ENCODE results near the gene SYNGR2.

The SYNGR2 gene

DNA sequence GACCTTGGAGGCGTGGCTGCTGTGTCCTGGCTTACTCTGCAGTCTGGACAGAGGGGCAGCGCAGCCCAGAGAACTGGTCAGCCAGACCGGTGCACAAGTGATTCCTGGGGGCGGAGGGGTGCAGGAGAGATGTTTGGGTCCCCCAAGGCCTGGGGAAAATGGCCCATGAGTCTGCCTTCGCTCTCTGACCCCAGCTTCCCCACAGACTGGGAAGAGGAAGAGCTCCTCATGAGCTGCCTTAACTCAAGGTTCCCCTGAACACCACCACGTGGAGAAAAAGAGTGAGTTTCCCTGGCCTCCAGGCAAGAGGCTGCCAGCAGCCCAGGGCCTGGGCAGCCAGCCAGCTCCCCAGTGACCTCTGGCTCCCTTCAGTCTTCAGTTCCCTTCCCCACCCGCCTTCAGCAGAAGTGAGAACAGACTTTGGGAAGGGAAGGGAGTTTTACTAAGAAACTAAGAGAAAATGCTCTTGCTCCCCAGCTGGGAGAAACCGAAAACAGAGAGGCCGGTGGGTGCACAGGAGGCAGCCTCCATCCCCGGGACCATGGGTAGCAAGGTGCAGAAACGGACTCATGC, 24.1 kb upstream of the SYNGR2 start:
- H3K4me3 ChIP-seq (ENCODE audit: low read depth, low read length), result no peak overlapping the region
- TF ChIP-seq POLR2A (IDR thresholded peaks at IDR 0.05; ENCODE audit: extremely low read depth, insufficient read length) (no peak), MYC (IDR thresholded peaks at IDR 0.05; ENCODE audit: low read depth, low read length) (no peak)
- TF ChIP-seq, protein P1, sequence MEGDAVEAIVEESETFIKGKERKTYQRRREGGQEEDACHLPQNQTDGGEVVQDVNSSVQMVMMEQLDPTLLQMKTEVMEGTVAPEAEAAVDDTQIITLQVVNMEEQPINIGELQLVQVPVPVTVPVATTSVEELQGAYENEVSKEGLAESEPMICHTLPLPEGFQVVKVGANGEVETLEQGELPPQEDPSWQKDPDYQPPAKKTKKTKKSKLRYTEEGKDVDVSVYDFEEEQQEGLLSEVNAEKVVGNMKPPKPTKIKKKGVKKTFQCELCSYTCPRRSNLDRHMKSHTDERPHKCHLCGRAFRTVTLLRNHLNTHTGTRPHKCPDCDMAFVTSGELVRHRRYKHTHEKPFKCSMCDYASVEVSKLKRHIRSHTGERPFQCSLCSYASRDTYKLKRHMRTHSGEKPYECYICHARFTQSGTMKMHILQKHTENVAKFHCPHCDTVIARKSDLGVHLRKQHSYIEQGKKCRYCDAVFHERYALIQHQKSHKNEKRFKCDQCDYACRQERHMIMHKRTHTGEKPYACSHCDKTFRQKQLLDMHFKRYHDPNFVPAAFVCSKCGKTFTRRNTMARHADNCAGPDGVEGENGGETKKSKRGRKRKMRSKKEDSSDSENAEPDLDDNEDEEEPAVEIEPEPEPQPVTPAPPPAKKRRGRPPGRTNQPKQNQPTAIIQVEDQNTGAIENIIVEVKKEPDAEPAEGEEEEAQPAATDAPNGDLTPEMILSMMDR (IDR thresholded peaks at IDR 0.05; ENCODE audit: low read depth, low read length), result no peak
- TF ChIP-seq, protein P2, sequence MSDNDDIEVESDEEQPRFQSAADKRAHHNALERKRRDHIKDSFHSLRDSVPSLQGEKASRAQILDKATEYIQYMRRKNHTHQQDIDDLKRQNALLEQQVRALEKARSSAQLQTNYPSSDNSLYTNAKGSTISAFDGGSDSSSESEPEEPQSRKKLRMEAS (IDR thresholded peaks at IDR 0.05; ENCODE audit: low read depth, low read length), result no peak
- DNase-seq (ENCODE audit: low read depth), result peak; percentile 73

DNA sequence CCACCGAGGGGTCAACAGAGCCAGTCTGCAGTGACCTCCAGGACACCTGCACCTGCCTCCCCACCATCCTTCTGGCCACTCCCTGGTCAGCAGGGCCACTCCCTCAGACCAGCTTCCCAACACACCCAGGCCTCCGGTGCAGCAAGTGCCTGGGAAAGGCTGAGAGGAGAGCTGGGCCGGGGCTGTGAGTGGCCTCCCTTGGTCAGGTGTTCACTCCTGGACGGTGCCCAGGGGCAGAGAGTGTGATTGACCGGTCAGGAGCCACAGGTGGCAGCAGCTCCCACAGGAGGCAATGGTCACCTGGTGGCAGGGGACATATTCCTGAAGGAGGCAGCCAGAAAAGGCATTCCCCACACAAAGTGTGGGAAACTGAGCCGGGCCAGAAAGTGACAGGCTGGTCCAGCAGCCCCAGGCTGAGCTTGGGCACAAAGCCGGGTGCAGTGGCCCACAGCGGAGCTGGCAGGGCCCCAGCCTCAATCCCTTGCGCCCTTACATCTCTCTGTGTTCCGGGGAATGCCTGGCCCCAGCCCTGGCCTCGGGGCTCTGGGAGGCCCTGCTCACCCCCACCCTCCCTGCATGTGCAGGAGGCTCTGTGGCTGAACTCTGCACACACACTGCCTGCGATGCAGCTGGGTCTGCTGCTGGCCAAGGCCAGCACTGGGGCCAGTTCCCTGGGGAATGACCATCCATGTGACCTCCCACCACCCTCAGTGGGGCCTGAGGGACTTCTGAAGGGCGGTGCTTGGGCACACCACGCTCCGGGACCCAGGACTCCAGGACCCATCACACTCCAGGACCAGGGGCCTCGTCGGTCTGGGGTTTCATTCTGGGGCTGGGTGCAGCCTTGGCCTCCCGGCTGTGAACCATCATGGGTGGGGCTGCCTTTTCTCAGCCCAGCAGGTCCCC, 23.4 kb upstream of the SYNGR2 start:
- no peak overlapping the region for H3K4me3 ChIP-seq (ENCODE audit: low read depth, low read length)
- DNase-seq (ENCODE audit: low read depth), result no peak
- TF ChIP-seq, protein P1 (IDR thresholded peaks at IDR 0.05; ENCODE audit: low read depth, low read length), result no peak

DNA sequence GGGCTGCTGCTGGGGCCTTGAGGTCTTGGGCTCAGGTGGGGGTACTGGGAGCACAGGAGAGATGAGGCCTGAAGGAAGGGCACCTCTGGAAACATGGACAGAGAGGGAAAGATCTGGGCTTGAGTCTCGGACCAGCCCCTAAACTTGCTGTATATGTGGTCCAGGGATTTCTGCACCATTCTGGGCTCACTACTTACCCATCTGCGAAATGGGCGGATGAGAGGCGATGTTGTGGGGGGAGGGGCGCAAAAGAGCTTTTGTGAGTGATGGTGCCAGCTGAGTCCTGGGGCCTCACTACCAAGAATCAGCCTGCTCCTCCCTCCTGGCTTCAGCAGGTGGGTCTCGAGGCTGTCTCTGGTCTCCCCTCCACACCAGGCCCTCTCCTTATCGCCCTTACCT, 21.9 kb upstream of the SYNGR2 start:
- TF ChIP-seq, protein P1 (IDR thresholded peaks at IDR 0.05; ENCODE audit: low read depth, low read length), result no peak
- TF ChIP-seq POLR2A (IDR thresholded peaks at IDR 0.05; ENCODE audit: extremely low read depth, insufficient read length) (no peak), MYC (IDR thresholded peaks at IDR 0.05; ENCODE audit: low read depth, low read length) (no peak)
- TF ChIP-seq, protein P2 (IDR thresholded peaks at IDR 0.05; ENCODE audit: low read depth, low read length), result no peak

DNA sequence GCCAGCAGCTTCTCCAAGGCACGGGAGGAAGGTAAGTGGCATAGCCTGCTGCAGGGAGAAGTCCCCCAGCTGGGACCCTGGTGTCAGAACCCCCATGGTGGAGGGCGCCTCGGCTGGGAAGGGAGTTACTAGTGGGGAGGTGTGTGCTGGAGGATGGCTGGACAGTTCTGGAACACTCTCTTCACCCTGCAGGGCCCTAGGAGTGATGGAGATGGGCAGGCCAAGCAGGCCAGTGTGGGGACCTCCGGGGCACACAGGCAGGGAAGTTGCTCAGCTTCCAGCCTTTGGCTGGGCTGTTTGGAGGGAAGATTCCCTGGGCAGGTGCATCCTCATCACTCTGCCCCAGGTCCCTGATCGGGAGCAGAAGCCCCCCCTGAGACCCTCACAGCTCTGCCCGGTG, 21.5 kb upstream of the SYNGR2 start:
- H3K4me3 ChIP-seq (ENCODE audit: low read depth, low read length), result no peak overlapping the region
- TF ChIP-seq MYC (IDR thresholded peaks at IDR 0.05; ENCODE audit: low read depth, low read length) (no peak), POLR2A (IDR thresholded peaks at IDR 0.05; ENCODE audit: extremely low read depth, insufficient read length) (no peak)
- TF ChIP-seq, protein P1 (IDR thresholded peaks at IDR 0.05; ENCODE audit: low read depth, low read length), result no peak
- TF ChIP-seq, protein P2 (IDR thresholded peaks at IDR 0.05; ENCODE audit: low read depth, low read length), result no peak
- DNase-seq (ENCODE audit: low read depth), result no peak

More for the DNA sequence above, 21.9 kb upstream of the SYNGR2 start:
- DNase-seq (ENCODE audit: low read depth), result no peak
- no peak overlapping the region for H3K4me3 ChIP-seq (ENCODE audit: low read depth, low read length)

DNA sequence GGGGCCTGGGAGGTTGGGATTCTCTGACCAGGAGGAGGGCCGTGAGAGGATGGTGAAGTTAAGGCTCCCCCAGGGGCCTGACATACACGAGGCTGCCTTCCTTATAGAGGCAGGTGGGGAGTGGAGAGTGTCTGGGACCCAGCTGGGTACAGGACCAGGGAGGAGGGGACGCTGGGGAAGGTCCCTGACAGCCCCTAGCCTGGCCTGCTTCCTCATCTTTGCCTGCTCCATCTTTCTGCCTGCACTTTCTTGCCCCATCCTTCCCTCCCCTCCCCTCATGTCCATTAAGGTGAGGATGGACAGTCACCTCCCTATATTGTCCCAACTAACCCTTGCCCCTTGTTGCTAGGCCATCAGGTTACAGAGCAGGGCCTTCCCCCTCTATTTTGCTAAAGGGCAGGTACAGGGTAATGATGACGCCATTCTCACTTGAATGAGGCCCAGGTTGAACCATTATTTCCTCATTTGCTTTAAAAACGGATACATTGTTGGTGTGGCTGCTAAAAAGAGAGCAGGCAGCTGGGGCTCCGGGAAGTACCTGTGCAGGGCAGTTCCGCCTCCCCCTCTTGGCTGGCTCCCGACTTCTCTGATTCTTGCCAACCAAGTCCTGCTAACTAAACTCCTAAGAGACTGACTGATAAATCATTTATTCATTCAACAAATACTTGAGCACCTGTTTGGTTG, 20.9 kb upstream of the SYNGR2 start:
- no peak overlapping the region for H3K4me3 ChIP-seq (ENCODE audit: low read depth, low read length)
- TF ChIP-seq, protein P2 (IDR thresholded peaks at IDR 0.05; ENCODE audit: low read depth, low read length), result no peak
- TF ChIP-seq, protein P1 (IDR thresholded peaks at IDR 0.05; ENCODE audit: low read depth, low read length), result no peak
- TF ChIP-seq MYC (IDR thresholded peaks at IDR 0.05; ENCODE audit: low read depth, low read length) (no peak), POLR2A (IDR thresholded peaks at IDR 0.05; ENCODE audit: extremely low read depth, insufficient read length) (no peak)
- DNase-seq (ENCODE audit: low read depth), result no peak

Measured in NB4 (cell line).